GM19238 (cell line): ENCODE data around the gene COL6A2.
"Not testable (repeated sequence)": the region's sequence is repeated elsewhere in the genome, so short reads cannot be mapped to it uniquely, and the experiment has no call there.

Experiments used
- DNase-seq: peaks from one replicate; pipeline ENCODE4 v3.0.0; 2011; ENCODE audit warnings: low spot score; ENCODE audit not compliant: insufficient read length

The COL6A2 gene

DNA sequence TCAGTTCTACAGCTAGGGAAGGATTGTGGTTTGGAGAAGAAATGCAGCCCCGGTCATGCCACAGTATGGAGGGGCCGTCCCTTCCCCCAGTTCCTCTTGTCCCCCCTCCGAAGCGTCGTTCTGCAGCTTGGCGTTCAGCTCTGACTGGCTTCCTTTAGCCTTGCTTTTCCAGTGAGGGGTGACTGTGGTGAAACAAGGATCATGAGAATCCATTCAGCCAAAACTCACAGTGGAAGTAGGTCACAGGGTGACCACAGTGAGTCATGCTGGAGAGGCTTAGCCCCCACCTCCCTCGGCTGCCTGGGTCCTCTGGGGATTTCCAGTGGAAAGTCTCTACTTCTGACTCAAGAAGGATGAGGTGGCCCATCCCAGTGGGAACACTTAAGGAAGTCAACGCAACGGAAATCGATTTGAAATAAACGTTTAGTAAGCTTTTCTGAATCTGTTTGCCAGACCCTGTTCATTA is 37.3 kb upstream of the COL6A2 start:
- no peak for DNase-seq

DNA sequence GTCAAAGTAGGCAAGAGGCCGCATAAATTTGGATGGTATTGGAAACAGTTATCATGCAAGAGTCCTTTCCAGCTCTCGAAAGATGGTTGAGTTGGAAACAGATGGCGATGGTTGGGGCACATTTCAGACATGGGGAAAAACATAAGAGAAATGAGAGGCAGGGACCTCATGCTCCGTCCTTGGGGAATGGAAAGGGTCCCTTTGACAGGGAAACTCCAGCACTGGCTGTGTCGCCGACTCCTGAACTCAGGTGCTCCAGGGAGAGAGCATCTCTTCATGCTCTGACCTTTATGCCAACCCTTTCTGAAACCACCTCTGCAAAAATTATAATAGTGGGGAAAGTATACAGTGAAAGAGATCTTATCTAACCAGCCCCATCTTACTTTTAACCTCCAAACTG is 36.8 kb upstream of the COL6A2 start:
- no peak for DNase-seq

DNA sequence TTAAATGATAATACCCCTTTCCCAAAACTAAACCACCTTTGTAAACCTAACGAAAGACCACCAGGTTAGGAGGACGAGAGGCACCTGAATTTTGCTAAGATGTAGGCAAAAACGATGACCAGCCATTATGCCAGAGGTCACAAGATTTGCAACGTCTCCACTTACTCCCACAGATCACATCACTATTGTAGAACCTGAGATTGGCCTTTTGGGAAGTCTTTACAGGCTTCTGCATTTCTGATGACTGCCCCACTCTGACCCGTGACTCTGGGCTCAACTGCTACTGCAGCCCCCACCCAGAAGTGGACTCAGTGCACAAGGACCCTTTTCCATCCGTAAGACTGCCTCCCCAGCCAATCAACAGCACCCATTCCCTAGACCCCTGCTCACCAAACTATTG is 36.4 kb upstream of the COL6A2 start:
- DNase-seq: no peak

DNA sequence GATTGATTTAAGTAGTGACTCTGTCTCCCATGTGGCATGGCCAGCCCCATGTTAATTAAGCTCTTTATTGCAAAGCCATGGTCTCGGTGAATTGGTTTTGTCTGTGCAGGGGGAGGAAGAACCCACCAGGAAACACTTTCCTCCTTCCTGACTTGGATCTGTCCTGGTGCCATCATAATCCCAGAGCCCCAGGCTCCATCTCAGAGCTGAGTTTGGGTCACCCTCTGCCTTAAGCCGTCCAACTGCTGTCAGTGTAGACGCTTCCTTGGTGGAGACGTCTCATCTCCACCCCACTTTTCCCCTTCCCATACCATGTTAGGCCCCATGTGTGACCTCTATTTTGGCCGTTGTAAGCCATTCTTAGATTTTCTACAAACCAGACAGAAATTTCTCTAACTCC is 36.0 kb upstream of the COL6A2 start:
- no peak for DNase-seq

DNA sequence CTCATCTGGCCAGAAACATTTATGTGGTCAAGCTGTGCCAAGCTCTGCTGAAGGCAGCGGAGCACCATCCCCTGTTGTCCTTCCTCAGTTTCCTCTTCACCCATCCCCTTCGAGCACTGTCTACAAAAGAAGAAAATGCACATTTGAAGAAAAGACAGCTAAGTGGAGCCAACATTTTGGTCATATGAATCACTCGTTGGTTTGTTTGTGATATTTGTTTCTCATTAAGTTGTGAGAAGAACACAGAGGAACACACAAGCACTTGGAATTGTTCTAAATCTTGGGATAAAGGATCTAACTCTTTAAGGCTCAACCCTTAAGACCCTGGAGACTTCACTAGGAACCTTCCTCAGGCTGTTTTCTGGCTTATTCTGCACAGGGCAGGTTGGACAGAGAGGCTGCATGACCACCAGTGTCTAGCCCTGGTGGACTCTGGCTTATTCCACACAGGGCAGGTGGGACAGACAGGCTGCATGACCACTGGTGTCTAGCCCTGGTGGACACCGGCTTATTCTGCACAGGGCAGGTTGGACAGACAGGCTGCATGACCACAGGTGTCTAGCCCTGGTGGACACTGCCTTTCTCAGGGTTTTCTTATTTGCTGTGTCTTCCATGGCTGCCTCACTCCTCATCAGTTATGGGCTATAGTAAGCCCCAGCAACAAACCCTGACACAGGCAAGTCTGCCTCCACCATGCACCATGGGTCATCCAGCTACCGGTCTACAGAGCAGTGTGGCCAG is 35.3 kb upstream of the COL6A2 start:
- no peak for DNase-seq

DNA sequence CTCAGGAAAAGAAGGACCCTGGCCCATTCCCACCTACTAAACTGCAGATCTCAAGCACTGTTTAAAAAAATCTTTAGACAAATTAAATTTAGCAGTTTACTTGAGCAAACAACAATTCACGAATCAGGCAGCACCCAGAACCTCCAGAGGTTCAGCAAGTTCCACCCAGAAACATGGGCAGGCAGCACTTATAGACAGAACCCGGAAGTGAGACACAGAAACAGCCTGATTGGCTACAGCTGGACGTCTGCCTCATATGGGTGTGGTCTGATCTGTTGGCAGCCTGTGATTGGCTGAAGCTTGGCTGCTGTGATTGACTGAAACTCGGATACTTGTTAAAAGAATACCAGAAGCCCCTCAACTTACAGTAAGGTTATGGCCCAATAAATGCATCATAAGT is 34.7 kb upstream of the COL6A2 start:
- DNase-seq: no peak

DNA sequence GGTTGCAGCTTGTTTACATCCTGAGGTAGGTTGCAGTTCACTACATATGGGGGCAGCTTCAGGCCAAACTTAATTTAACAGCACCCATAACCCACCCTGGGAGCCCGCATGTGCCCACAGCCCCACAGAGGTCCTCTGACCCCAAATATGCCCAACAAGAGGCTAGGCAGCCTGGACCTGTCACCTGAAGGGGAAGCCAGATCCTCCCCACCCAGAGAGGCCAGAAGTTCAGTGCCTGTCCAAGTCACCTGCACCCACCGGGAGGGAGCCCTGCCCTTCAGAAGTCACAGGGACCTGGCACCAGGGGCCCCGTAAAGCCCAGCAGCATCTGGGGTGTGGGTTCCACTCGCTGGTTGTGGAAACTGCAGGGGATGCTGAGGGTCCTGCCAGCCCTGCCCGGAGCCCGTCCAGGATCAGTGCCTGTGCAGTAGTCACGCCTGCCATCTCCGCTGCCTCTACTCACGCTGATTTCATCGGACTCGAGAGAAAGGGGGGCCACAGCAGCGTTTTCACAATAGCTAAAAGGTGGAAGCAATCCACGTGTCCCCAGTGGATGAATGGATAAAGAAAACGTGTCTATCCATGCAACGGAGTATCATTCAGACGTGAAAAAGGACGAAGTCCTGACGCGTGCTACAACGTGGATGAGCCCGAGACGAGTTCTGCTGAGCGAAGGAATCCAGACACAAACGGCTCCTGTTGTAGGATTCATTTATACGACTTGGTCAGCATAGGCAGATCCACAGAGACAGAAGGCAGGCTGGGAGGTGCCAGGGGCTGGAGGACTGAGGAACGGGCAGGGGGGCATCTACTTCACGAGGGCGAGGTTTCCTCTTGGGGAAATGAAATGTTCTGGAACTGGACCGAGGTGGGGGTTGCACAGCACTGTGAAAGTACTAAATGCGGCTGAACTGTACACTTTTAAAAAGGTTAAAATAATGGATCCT is 33.9 kb upstream of the COL6A2 start:
- no peak for DNase-seq

DNA sequence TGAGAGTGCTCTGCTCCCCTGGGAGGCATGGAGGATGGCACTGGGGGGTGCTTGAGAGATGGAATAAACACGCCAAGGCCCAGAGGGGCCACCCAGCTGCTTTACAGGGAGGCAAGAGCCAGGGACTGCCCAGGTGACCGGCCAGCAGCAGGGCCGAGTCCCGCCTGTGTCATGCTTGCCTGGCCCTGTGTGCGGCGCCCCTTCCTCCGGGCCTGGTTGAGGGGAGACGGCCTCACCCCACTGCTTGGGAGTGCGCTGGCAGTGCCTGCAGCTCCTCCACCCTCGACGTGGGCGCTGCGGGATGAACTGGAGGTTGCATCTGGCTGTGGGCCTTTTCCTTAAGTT is 33.1 kb upstream of the COL6A2 start:
- no peak for DNase-seq

DNA sequence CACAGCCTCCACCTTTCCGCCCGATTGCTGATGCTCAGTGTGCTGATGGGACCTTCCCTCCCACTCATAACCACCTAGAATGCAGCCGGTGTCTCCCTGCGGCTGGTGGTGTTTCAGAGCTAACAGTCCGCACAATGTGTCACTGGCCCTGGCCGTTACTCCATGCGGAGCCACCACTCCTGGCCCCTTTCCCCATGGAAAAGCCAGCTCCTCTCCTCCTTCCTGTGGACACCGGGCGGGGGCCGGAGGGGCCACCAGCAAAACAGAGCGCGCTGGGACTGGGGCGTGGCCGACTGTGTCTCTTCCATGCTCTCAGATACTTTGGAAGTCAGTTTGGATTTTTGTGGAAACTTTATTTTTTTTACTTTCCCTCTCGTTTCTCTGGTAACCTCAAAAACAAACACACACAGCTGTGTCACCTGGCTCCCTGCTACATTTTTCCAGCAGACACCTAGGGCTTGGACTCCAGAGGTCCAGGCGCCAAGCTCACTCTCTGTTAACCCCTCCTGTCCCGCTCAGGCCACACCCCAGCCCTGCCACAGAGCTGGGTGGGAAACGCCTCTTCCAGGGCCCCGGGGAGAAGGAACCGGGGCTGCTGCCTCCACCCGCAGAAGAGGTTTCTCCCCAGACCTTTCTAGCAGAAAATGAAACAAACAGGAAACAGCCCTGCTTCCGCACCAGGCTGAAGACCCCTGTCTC is 32.5 kb upstream of the COL6A2 start:
- DNase-seq: no peak

DNA sequence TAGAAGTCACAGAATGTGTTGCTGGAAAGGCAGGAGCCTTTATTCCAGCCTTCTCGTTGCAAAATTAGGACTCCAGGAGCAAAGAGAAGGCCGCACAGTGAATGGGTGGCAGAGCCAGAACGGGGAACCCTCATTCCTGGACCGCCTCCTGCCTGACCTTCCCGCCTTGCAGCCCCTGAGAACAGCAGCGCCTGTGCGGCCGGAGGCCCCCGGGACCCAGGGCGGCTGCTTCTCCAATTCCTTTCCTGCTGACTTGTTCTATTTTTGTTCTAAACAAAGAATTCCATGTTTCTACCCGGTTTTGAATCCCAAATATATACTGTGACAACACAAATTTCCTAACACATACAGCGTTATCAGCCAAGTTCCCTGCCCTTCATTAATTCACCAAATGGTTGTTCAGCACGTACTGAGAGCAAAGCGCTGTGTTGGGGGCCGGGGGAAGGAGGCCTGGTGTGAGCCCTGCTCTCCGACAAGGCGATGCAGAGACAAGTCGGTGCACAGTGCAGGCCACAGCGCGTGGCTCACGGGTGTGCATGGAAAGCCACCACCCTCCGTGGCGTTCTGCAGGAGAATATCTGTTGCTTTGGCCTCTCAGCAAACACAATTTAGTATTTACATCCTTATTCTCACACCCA is 31.9 kb upstream of the COL6A2 start:
- DNase-seq: no peak

DNA sequence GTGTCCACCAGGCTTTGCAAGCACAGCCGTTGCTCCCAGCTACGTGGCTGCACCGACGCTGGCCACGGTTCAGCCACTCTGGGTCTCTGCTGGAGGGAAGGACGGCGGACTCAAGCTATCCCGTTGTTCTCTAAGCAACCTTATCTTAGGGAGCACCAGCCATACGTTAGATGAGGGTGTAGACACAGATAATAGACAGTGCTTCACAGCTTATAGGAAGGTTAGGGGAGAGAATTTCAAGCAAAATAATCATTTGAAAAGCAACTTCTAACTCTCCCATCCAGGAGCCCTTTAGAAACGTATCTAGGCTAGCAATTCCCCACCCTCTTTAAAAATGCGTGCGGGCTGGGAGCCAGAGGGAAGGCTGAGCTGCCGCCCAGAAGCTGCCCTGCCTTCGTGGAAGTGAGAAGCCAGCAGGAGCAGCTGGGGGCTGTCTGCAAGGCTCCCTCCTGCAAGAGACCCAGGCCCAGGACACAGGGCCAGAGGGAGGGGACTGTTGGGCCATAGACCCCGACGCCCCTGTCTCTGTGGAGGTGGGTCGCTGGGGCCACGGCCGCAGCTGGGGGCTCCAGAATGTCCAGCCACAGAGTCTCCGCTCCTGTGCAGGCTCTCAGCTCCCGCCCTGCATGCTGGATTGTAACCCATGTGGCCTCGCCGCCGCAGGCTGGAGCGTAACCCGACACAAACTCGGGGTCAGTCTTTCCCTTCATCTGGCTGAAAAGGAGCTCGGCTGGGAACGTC is 31.2 kb upstream of the COL6A2 start:
- DNase-seq: no peak

DNA sequence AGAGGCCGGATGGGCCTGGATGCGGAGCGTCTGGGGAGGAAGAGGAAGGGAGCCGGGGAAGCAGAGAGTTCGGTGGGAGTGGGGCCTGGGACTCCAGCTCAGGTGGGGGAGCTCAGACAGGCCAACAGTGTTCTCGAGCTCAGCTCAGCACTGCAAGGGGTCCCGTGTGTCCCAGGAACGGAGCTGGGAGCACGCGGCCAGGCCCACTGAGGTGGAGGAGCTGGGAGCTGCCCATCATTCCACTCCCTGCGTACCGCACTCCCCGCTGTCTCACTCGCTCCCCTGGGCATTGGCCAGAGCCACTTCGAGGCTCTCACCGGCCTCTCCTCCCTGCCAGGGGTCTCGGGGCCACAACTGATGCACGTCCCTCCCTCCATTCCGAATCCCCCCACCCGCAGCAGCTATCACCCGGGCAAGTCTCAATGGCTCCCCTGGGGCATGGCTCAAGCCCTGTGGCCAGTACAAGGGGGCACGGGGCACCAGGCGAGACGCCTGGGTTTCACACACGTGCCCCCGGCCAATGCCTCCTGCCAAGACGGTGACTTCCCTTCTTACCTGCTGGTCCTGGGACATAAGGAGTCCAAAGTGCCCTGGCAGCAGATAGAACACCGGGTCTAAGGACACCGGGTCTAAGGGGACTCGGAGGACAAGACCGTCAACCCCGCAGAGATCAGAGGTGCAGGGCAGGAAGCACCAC is 30.3 kb upstream of the COL6A2 start:
- DNase-seq: no peak

DNA sequence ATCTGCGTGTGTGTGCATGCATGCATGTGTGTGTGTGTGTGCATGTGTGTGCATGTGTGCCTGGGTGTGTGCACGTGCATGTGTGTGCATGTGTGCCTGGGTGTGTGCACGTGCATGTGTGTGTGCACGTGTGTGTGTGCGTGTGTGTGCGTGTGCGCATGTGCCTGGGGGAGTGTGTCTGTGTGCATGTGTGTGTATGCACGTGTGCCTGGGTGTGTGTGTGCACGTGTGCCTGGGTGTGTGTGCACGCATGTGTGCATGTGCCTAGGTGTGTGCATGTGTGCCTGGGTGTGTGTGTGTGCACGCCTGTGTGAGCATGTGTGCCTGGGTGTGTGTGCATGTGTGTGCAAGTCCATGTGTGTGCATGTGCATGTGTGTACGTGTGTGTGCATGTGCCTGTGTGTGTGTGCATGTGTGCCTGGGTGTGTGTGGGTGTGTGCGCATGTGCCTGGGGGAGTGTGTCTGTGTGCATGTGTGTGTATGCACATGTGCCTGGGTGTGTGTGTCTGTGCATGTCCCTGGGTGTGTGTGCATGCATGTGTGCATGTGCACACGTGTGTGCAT is 29.3 kb upstream of the COL6A2 start:
- DNase-seq: no peak

DNA sequence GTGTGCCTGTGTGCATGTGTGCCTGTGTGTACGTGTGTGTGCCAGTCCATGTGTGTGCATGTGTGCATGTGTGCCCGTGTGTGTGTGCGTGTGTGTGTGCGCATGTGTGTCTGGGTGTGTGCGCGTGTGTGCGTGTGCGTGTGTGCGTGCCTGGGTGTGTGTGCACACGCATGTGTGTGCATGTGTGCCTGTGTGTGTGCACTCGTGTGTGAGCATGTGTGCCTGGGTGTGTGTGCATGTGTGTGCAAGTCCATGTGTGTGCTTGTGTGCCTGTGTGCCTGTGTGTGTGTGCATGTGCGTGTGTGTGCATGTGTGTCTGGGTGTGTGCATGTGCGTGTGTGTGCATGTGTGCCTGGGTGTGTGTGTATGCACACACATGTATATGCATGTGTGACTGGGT is 28.7 kb upstream of the COL6A2 start:
- DNase-seq: no peak

DNA sequence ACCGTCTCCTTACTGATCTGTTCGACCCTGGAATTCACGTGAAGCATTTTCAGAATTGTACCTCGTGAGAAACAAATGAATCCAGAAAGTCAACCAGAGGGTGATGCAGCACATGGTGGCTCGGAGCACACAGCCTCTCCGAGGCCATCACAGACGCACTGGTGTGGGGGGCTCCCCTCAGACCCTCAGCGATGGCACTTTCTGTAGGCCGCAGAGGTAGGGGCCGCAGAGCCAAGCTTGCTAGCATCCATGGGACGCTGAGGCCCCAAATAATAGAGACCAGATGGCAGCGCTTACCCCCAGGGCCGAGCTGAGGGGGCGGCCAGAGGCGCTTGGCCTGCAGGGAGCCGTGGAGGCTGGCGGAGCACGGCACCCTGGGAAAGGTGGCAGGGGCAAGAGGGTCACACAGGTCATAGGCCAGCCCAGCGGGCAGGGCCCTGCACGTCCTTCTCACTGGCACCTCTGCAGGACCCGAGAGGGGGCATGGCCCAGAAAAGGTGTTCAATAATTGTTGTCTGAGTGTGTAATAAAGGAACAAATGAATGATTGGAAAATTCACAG is 28.1 kb upstream of the COL6A2 start:
- no peak for DNase-seq

DNA sequence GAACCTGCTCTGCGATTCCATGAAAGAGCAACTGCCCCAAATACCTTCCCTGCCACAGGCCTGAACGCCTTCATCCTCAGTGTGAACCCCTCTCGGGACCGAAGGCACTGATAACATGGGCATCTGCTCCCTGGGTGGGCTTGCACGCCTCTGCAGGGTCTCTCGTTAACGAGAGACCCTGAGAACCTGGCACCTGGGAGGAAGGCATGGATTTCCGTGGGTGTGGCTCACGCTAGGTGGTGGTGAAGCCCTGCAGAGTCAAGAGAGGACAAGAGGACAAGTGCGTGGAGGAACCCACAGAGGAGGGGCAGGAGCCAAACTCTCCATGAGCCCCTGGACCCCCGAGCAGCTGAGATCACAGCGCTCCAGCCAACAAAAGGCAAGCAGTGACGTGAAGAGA is 26.8 kb upstream of the COL6A2 start:
- no peak for DNase-seq

DNA sequence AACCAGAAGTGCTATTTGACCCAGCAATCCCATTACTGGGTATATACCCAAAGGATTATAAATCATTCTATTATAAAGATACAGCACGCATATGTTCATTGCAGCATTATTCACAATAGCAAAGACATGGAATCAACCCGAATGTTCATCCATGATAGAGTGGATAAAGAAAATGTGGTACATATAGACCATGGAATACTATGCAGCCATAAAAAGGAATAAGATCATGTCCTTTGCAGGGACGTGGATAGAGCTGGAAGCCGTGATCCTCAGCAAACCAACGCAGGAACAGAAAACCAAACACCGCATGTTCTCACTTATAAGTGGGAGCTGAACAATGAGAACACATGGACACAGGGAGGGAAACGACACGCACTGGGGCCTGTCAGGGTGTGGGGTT is 21.2 kb upstream of the COL6A2 start:
- not testable (repeated sequence) for DNase-seq

DNA sequence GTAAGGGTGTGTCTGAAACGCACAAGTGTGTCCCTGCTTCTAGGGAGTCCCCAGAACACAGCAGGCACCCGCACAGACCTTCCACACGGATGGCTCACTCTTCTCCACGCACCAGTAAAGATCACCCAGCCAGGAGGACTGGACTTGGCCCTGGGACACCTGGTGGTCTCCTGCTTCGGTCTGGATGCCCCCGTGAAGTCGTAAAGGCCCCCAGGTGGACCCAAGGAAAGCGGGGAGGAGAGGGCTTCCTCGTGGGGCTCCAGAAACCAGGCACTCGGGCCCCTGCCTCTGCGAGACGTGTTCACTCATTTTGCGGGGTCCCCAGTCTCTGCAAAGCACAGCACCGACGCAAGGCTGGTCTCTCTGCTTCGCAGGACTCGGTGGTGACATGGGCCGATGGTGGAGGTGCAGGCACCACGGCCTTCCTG is 20.2 kb upstream of the COL6A2 start:
- no peak for DNase-seq

DNA sequence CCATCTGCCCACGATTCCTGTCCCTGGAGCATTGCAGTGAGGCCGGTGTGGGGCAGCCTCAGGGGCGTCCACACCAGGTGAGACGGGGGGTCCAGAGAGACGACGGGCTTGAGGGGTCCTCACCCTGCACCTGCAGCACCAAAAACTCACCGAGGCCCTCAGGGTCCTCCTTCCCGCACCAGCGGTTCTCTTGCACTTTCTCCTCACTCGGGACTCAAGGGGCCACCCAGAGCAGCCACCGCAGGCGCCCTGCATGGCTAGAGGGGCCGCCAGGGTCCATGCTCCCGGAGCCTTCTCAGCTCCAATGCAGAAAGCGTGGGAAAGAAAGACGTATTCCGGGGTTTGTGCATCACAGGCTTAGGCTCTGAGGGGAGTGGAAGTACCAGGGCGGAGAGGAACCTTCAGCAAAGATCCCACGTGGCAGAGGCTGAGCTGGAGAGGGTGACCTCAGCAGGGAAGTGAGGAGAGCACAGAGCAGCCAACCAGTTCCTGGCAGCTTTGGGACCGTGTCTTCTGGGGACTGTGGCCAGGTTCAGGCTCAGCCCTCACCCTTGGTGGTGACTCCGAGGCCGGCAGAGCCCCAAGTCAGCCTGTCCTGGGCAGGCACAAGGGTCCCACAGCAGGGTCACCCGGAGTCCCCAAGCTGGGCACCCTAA is 19.5 kb upstream of the COL6A2 start:
- DNase-seq: no peak
